PC-9 (cell line): Measurements from ENCODE around the gene FAM185A.

Source experiments
- CTCF ChIP-seq: fragments of 200-600 bp; sonication (generic); conservative IDR thresholded peaks from 2 replicates; pipeline ENCODE4 v1.6.1; 2017; ENCODE audit warnings: mixed run types, antibody characterized with exemption, mild to moderate bottlenecking, moderate library complexity
- EZH2 ChIP-seq: fragments of 200-600 bp; sonication (generic); IDR thresholded peaks from 2 replicates; pipeline ENCODE4 v1.8.0; 2017; ENCODE audit warnings: antibody characterized with exemption, low read depth

GRCh38 chr7:102836977-102837376, 88.2 kb downstream of the FAM185A start:
- TF ChIP-seq EZH2 (no peak), CTCF (no peak)
